B cell (primary cell): ENCODE data around the gene RIBC2.

Experiments used
- CTCF ChIP-seq: fragments of 200-600 bp; IDR thresholded peaks from one replicate; pipeline ENCODE4 v1.8.0; 2022; ENCODE audit warnings: antibody characterized with exemption, mild to moderate bottlenecking
- EZH2 ChIP-seq: IDR thresholded peaks from 2 replicates; pipeline ENCODE4 v1.6.1; 2012; ENCODE audit warnings: borderline replicate concordance, low read depth, mild to moderate bottlenecking, moderate library complexity, low read length; ENCODE audit not compliant: insufficient read depth, poor library complexity, severe bottlenecking

- TF ChIP-seq CTCF (no peak), EZH2 (no peak)
Observed at GRCh38 chr22:45472426-45472825, 58.9 kb downstream of the RIBC2 start.
